HG02973 (cell line): ENCODE data around the gene C14orf132.

Experiments used
- ATAC-seq: cut with Tn5 transposase; IDR thresholded peaks from one replicate; pipeline ENCODE4 v1.9.1; 2021; ENCODE audit warnings: moderate library complexity; ENCODE audit not compliant: unreplicated experiment

C14orf132 gene

DNA sequence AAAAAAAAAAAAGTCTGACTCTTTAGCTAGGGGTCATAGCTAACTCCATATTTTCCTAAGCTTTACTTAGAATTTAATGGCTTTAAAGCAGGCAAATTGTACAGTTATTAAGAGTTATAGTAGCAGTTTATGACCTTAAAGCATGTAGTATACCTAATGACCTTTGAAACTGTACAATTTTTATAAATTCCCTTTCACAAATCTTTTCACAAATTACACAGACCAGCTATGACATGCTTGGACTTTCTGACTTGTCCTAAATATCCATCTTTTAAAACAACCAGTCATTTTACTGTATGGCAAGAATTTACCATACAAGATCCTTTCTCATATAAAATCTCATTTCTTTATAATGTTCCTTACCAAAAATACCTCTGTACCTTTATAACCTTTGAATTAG lies 74.8 kb downstream of the C14orf132 start:
- ATAC-seq = no peak

DNA sequence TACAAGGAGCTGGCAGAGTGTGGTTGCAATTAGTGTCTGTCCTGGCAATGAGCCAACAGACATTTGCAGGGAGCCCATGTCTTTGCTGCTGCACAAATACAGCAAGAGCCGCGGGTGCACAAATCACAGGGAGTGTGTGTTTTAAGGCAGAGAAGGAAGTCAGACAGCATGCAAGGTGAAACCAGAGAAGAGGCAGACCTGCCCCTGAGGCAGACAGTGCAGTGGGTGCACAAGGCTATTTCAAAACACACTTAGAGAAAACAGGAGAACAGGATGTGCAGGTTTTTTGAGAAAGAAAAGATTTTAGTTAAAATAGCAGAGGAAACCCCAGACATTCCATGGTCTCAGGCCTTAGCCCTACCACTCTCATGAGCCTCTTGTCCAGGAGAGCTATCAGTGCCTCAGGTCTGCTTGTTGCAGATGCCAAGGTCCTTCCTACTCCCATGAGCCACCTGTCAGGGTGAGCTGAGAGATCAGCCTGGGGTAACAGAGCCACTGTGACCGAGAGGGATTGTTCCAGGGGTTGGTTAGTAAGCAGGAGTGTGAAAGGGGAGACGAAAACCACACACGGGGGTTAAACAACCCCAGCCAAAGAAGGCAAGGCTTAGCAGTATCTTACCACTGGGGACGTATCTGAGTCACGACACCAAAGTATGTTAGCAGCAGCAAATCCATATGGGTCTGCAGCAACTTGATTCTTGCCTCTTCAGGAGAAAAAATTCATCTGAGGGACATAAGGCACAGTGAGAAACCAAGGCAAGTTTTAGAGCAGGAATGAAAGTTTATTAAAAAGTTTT lies 78.1 kb downstream of the C14orf132 start:
- ATAC-seq = no peak

DNA sequence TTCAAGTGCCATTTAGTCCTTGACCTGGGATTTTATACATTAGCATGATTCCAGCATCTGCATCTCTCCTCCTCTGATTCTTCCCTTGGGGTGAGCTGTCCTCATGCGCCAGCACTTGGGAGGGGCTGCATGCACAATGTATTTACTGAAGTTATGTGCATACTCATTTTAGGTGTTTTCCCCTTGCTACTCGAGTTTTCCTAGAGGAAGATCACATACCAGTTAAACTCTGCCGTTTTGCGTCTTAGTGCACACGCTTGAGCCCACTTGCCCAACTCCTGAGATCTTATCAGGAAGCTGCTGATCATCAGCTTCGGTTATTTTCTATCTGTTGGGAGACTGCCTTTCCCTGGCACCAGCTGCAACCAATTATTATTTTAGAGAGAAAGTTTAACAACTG lies 78.8 kb downstream of the C14orf132 start:
- ATAC-seq = no peak

DNA sequence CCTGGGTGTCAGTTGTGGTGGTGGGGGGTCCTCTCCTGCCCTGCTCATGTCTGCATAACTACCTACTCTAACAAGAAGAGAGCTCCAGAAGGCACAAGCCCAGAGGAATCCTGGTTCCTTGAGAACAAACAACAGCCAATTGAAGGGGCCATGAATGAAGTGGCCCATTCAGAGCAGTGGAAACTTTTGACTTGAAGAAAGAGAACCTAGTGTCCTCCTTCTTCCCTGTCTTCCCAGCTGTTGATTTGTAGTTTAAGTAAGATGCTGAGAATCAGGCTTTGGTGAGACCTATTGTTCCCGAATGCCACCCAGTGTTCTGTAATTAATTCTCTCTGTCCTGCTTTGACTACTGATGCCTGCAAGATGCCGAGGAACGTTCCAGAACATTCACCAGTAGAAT lies 79.2 kb downstream of the C14orf132 start:
- no peak for ATAC-seq

DNA sequence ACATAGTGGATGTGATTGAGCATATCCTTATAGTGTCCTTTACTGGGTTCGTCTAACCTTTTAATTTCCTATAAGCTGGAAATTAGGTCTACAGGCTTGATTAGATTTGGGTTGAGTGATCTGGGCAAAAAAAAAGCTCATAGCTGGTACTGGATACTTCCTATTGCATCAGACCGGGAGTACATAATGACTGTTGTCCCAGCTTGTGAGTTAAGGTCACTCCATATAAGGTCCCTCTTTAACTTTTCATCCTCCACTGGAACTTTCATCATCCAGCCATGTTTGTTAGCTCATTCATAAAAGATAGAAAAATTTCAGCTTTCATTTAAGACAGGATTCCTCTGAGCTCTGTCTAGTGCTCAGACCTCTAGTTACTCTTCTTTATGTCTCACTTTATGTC lies 80.8 kb downstream of the C14orf132 start:
- ATAC-seq = no peak

DNA sequence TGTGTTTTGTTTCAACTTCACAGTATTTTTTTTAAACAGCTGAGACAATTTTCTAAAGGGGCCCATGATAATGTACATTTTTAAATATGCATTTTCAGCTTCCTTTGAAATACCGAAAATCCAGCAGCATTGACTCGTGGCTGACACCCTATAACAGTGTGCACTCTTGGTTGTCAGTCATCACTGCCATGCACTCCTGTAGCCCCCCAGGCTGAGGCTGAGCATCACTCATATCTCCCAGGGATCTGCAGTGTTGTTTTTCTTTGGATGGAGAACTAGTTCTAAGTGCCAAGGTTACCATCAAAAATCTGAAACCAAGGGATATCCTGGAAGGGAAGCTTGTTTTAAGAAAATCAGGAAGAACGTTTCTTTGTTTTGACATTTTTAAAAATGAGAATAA lies 81.2 kb downstream of the C14orf132 start:
- no peak for ATAC-seq

DNA sequence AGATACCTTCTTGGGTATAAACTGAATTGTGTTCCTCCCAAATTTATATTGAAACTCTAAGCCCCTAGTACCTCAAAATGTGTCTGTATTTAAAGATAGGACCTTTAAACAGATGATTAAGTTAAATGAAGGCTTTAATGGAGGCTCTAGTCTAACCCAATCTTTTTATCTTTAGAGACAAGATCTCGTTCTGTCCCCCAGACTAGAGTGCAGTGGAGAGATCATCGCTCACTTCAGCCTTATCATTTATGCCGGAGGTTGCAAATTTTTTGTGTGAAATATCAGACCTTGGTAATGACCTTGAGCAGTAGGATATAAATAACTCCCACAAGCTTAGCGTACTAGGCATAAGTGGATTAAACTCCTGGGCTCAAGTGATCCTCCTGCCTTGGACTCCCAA lies 81.8 kb downstream of the C14orf132 start:
- no peak for ATAC-seq

DNA sequence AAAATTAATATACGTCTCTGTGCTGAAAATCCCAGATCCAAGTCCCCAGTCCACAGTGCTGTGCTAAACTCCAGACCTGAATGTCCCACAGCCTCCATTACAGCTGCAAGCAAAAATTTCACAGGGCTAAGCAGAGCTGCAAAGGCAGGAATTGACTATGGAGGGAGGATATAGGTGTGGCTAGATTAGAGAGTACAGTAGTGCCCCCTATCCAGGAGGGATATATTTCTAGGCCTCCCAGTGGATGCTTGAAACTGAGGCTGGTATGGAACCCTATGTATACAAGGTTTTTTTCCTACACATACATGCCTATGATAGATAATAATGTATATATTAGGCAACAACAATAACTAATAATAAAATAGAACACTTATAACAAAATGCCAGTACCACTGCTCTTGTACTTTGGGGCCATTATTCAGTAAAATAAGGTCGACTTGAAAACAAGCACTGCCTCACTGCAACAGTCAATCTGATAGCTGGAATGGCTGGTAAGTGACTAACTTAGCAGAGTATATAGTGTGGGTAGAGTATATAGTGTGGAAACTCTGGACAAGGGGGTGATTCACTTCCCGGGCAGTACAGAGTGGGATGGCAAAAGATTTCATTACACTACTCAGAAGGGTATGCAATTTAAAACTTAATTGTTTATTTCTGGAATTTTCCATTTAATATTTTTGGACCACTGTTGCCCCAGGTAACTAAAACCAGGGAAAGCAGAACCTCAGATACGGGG lies 82.7 kb downstream of the C14orf132 start:
- no peak for ATAC-seq

DNA sequence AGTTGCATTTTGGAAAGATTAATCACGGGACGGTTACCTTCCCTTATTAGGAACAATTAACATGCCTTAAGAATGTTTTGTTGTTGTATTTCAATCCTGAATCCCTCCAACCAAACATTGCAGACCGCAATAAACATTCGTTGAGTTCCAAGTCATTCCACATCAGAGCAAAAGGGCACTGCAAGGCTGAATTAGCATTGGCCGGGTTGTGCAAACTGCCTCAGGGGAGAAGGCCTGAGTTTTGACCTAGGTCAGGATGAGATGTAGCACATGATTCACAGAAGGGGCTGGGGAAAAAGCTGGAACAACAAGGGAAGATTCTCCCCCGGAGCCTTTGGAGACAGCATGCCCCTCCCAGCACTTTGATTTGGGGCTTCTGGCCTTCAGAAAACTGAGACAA lies 83.3 kb downstream of the C14orf132 start:
- ATAC-seq = no peak

DNA sequence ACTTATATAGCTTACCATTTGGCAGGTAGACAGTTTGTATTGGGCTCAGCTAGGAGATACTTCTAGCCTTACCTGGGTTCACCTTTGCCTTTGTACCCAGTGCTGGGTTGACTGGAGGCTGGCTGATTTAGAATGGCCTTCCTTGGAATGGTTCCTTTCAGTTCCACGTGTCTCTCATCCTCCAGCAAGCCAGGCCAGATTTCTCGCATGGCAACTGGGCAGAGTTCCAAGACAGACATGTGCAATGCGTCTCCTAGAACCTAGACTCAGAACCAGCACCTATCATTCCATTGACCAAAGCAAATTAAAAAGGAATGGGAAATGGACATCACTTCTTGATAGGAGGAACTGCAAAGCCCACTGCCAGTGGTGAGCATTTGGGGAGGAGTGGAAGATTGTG lies 86.4 kb downstream of the C14orf132 start:
- ATAC-seq = no peak

DNA sequence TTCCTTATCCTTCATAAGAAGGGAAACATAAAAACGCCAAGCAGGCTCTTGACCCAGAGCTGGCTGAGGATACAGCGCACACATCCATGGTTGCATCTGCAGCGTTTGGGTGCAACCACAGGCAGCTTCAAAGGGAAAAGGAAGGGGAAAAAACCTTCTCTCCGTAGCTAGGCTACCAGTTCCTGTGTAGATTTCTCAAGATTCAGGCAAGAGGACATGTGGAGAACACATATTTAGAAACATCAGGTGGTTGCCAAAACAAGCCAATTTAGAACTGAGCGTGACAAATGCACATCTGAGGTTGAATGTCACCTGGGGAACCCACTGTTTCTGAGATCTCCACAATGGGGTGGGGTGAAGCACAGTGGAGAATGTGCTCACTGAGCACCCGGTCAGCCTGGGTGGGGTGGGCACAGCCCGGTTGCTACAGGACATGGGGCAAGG lies 87.2 kb downstream of the C14orf132 start:
- ATAC-seq = peak; percentile 59

DNA sequence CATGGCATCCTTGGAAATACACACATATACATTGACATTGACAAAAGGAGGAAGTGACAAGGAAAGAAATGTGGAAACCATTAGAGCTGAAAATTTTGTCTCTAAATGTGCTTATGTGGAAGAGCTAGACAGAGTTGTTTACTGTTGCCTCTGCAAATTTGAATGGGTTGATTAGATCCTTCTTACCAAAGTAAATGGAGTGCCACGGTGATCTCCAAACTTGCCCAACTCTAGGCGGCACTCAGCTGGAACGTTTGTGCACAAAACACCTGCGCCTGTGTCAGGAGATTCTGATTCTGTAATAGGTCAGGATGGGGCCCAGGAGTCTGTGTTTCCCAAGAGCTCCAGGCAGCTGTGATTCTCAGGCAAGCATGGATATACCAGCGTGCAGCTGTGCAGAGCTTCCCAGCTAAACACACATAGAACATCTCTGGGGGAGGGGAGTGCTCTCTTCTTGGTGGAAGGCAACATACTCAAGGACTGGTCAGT lies 87.7 kb downstream of the C14orf132 start:
- ATAC-seq = no peak

DNA sequence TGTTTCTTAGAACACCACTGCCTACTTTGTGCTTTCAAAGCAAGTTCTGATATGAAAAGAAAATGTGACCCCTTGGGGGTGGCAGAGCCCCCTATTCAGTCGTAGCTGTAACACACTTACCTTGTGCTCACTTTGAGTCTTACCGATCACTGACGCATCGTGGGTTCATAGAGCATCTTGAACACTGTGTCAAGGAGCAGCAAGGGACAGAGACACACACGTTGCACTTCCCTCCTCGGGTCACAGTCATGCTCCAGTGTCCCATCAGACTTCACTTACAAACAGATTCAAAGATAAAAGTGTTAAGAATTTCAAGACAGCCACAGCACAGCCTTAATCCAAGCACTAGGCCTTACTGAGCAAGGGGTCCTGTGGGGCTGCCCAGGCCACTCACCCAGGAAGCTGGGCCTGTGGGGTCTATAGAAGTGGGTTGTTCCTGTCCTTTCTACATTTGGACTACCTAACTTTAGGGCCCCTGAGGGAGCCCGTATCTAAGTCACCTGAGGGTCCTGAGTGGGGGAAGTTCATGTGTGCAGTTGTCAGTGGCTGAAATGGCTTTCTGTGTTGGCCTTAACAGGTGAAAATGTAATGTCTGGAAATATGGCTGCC lies 90.1 kb downstream of the C14orf132 start:
- no peak for ATAC-seq

DNA sequence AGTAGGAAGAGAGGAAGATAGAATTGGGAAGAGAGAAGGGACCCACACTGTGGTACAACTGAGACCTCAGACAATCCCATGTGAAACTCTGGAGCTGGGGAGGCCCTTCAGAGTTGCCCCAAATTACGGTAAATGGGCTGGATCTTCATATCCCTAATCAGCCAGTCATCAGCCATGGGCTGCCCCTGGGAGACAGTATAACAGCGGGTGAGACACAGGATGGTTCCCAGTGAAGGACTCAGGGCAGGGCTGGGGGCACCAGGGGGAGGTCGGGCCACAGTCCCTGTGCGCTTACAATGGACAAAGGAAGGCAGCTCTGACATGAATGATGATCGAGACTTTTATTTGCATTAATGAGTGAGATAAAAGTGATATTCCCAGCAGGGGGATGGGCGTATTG lies 91.2 kb downstream of the C14orf132 start:
- no peak for ATAC-seq

DNA sequence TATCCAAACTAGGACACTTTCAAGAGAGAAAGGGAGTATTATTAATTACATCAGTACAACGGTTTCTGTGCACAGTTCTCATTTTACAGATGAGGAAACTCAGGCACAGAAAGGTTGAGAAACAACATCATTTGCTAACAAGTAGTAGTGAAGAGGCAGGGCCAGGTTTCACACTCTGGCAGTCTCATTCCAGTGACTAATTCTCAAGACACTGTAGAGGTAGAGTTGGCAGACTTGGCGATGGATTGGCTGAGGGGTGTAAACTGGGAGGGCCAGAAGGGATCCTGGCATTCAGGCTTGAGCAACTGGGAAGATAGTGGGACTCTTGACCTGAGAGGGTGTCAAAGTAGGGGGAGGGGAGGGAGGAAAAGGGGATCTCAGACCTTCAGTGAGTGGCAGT lies 91.7 kb downstream of the C14orf132 start:
- ATAC-seq = no peak

DNA sequence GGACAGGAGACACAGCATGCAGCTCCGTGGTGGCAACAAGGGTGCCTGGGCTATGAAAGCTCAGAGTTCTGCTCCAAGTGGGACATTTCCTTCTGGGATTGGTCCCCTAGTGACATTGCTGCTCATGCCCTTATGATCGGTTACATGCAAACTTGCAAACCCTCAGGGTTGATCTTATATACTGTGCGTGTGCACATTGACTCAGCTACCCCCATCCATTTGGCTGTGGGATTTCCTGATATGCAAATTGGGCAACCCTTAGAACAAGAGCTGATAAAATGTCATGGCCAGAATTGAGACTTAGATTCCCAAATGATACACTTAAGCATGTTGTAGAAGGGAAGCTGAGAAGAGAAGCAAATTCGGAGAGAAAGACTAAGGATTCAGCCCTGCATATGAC lies 92.7 kb downstream of the C14orf132 start:
- no peak for ATAC-seq

DNA sequence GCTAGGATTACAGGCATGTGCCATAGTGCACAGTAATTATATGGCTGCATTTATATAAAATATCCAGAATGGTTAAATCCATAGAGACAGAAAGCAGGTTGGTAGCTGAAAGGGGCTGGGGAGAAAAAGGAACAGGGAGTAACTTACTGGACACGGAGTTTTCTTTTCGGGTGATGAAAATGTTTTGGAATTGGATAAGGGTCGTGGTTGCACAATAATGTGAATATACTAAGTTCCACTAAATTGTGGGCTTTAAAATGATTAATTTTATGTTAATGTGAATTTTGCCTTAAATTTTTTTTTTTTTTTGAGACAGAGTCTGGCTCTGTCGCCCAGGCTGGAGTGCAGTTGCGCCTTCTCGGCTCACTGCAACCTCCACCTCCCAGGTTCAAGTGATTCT lies 95.3 kb downstream of the C14orf132 start:
- no peak for ATAC-seq

DNA sequence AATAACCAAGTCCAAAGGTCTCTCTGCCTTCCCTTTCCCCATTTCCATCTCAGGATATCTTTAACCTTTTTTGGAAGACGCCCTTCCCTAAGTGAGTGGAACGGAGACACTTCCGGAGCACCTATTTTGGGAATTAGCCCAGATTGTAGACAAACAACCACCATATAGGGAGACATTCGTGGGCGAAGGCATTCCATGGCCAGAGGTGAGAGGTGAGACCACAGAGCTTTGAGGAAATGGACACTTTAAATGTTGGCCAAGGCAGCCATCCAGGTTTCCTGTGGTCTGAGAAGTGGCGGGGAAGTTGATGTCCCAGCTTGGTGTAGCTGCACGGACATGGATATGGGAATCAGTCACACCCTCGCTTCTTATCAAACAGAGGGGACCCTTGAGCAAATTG lies 96.1 kb downstream of the C14orf132 start:
- no peak for ATAC-seq

DNA sequence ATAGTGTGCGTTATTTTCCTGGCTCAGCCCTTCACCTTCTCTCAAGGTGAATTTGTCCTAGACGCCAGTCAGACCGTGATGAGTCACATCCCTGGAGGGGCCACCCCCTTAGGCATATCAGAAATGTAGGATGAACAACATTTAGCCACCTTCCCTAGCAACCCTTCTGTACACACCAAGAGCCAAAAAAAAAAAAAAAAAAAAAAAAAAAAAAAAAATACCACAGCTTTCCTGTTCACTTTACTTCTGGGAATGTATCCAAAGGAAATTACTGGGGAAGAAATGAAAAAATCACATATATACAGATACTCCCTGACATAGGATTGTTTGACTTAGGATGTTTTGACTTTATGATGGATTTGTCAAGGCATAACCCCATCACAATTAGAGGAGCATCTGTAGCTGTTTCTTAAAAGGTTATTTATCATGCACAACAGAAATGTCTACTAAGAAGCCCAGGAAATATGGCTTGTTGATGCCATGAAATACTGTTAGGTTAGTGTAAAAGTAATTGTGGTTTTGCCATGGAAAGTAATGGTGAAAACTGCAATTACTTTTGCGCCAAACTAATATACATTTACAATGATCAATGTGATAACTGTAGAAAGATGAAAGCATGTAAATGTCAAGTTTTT lies 97.3 kb downstream of the C14orf132 start:
- ATAC-seq = no peak

DNA sequence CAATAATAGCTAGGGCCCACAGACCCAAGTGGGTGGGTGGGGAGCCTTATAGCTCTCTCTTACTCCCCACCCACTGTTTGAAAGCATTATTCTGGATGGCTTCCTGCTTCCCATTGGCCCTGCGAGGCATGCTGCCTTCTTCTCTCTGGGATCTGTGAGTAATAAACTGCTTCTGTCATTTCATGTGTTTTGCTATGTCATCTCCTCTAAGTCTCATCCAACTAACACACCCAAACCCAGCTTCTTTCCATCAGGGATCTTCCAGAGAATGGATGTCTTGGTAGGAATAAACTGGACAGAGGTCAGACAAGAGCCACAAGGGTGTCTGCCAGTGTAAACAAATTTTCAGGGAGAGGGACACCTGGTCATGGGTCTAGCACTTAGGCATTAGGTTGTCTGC lies 99.1 kb downstream of the C14orf132 start:
- no peak for ATAC-seq

DNA sequence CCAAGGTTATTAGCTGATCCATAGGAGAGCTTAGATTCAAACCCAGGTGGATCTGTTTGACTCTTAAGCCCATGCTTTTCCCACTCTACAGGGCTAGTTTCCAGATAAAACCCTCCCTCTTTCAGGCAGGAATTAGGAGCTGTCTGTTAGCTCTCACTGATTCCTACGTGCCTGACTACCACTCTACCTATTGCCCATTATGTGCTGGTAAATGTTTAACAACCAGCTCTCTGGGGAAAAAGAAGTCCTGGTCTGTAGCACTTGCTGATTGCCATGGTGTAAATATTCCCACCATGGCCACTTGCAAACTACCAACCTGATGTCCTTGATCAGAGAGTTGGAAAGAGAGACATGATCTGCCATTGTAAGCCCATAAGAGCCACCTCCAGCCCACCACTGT lies 100.0 kb downstream of the C14orf132 start:
- ATAC-seq = no peak
